ENCODE results near the gene EIF2B4.
"Not testable (repeated sequence)": the region's sequence is repeated elsewhere in the genome, so short reads cannot be mapped to it uniquely, and the experiment has no call there.

EIF2B4 gene

GRCh38 chr2:27336173-27336572 is 34.0 kb downstream of the EIF2B4 start:
- no peak for DNase-seq

- DNase-seq, result no peak
These were observed 34.8 kb downstream of the EIF2B4 start for GRCh38 chr2:27335311-27335710.

GRCh38 chr2:27324720-27325119 is 45.4 kb downstream of the EIF2B4 start:
- DNase-seq, result no peak

GRCh38 chr2:27323596-27324285 is 46.4 kb downstream of the EIF2B4 start:
- peak in 1 of 14 donors; percentile 18 for DNase-seq

- DNase-seq, result peak; percentile 61 to 92 (median 86)
These were observed 47.2 kb downstream of the EIF2B4 start, which contains the start of gene MPV17 for GRCh38 chr2:27322766-27323595. TSS of gene MPV17 (minus strand) at chr2:27323097. CDS start at chr2:27322517, 580 bp downstream.

- DNase-seq, result peak in 3 of 14 donors; percentile 29 to 44 (median 36)
These were observed 47.8 kb downstream of the EIF2B4 start for GRCh38 chr2:27322301-27322765.

- peak in 5 of 14 donors; percentile 0 to 79 (median 7) for DNase-seq
These were observed 49.1 kb downstream of the EIF2B4 start for GRCh38 chr2:27320958-27321543.

GRCh38 chr2:27319839-27320238 is 50.3 kb downstream of the EIF2B4 start:
- not testable (repeated sequence) for DNase-seq

- peak in 8 of 14 donors; percentile 5 to 59 (median 9) for DNase-seq
These were observed 53.3 kb downstream of the EIF2B4 start for GRCh38 chr2:27316655-27317412.

GRCh38 chr2:27315122-27315521 is 55.0 kb downstream of the EIF2B4 start:
- DNase-seq, result no peak

- no peak for DNase-seq
These were observed 55.4 kb downstream of the EIF2B4 start for GRCh38 chr2:27314709-27315108.

Measured in C1 segment of cervical spinal cord (tissue), 14 donors.